ENCODE data around the gene TBL1Y. TPM values are rescaled to one million over a fixed set of nuclear protein-coding genes. Genes with fewer than 3 reads are reported as not detected.
A peak's percentile ranks its signal among the peaks of the same experiment; 100 is the strongest.
"Not testable (repeated sequence)": the region's sequence is repeated elsewhere in the genome, so short reads cannot be mapped to it uniquely, and the experiment has no call there.

Gene TBL1Y
- total RNA-seq, 2 donors from 2014 or later: 9.4 to 11.3 TPM

GRCh38 chrY:7056886-7057285 is 146.4 kb downstream of the TBL1Y start:
- Histone ChIP-seq H3K36me3 (no peaks in the 10 kb centered on the region), H3K4me3 (no peak overlapping the region), H3K27ac (no peak overlapping the region), H3K27me3 (replicated peaks; ENCODE audit: insufficient read depth) (no peaks in the 10 kb centered on the region), H3K4me1 (replicated peaks) (no peaks in the 10 kb centered on the region), H3K9me3 (no peaks in the 10 kb centered on the region)
- intact Hi-C loops (cut with DNase I): no loop called here
- TF ChIP-seq POLR2AphosphoS5 (IDR thresholded peaks at IDR 0.05): no peak
- no peak for TF ChIP-seq POLR2A (IDR thresholded peaks at IDR 0.05)
- no peak for TF ChIP-seq CTCF (IDR thresholded peaks at IDR 0.05)
- no peak for DNase-seq (ENCODE audit: low spot score)
- 75% methylated on average over 5 of the region's 5 CpGs for WGBS

- intact Hi-C loops (cut with DNase I): no loop called here
- TF ChIP-seq POLR2AphosphoS5 (IDR thresholded peaks at IDR 0.05) (no peak), POLR2A (IDR thresholded peaks at IDR 0.05) (no peak), CTCF (IDR thresholded peaks at IDR 0.05) (no peak)
- H3K27me3 ChIP-seq (replicated peaks; ENCODE audit: insufficient read depth): no peaks in the 10 kb centered on the region
These were observed 168.2 kb downstream of the TBL1Y start for GRCh38 chrY:7078725-7079124.

GRCh38 chrY:7080548-7080947 is 170.1 kb downstream of the TBL1Y start:
- 91% methylated on average over 3 of the region's 4 CpGs for WGBS
- H3K4me3 ChIP-seq; H3K27ac ChIP-seq; H3K4me1 ChIP-seq (replicated peaks); H3K27me3 ChIP-seq (replicated peaks; ENCODE audit: insufficient read depth); H3K9me3 ChIP-seq; H3K36me3 ChIP-seq; DNase-seq (ENCODE audit: low spot score): not testable (repeated sequence)
- intact Hi-C loops (cut with DNase I): loop anchor here (10.0 kb wide), 1 partner anchor 116 kb away; no protein-coding TSS in a partner anchor

More at GRCh38 chrY:7078725-7079124, 168.2 kb downstream of the TBL1Y start:
- Histone ChIP-seq H3K27ac (no peak overlapping the region), H3K4me1 (replicated peaks) (no peaks in the 10 kb centered on the region), H3K4me3 (no peak overlapping the region), H3K36me3 (no peaks in the 10 kb centered on the region), H3K9me3 (no peaks in the 10 kb centered on the region)
- DNase-seq (ENCODE audit: low spot score): no peak

GRCh38 chrY:7085606-7086005 is 175.1 kb downstream of the TBL1Y start:
- H3K9me3 ChIP-seq: no peaks in the 10 kb centered on the region
- H3K27me3 ChIP-seq (replicated peaks; ENCODE audit: insufficient read depth): no peaks in the 10 kb centered on the region
- DNase-seq (ENCODE audit: low spot score): peak; percentile 61
- no peaks in the 10 kb centered on the region for H3K36me3 ChIP-seq
- H3K4me1 ChIP-seq (replicated peaks): no peaks in the 10 kb centered on the region
- TF ChIP-seq POLR2AphosphoS5 (IDR thresholded peaks at IDR 0.05): no peak
- TF ChIP-seq POLR2A (IDR thresholded peaks at IDR 0.05): no peak
- peak; percentile 31 to 70 (median 68) for TF ChIP-seq CTCF (IDR thresholded peaks at IDR 0.05)
- 1% methylated on average over 8 of the region's 10 CpGs for WGBS
- no peak overlapping the region for H3K27ac ChIP-seq
- H3K4me3 ChIP-seq: no peak overlapping the region
- intact Hi-C loops (cut with DNase I): loop anchor here (10.0 kb wide), 1 partner anchor 121 kb away; no protein-coding TSS in a partner anchor

- Histone ChIP-seq H3K27me3 (replicated peaks; ENCODE audit: insufficient read depth) (no peaks in the 10 kb centered on the region), H3K9me3 (no peaks in the 10 kb centered on the region), H3K4me3 (no peak overlapping the region), H3K4me1 (replicated peaks) (no peaks in the 10 kb centered on the region), H3K36me3 (no peaks in the 10 kb centered on the region), H3K27ac (no peak overlapping the region)
- no peak for TF ChIP-seq POLR2AphosphoS5 (IDR thresholded peaks at IDR 0.05)
- no peak for TF ChIP-seq POLR2A (IDR thresholded peaks at IDR 0.05)
- TF ChIP-seq CTCF (IDR thresholded peaks at IDR 0.05): no peak
- WGBS: 43% methylated on average over 1 of the region's 1 CpG
- no peak for DNase-seq (ENCODE audit: low spot score)
- intact Hi-C loops (cut with DNase I): no loop called here
These were observed 182.3 kb downstream of the TBL1Y start for GRCh38 chrY:7092836-7093235.
